MM.1S (cell line): Measurements from ENCODE around the gene ZFAND4.

Experiments used
- CTCF ChIP-seq: fragments of 300-600 bp; sonication (generic); IDR thresholded peaks from 2 replicates; pipeline ENCODE4 v1.5.1; 2016; ENCODE audit warnings: antibody characterized with exemption, low read length, mixed read lengths
- EZH2 ChIP-seq: fragments of 300-600 bp; sonication (generic); optimal IDR thresholded peaks from 2 replicates; pipeline ENCODE3; 2017; ENCODE audit warnings: low read depth, mild to moderate bottlenecking, antibody characterized with exemption, low read length, mixed read lengths

- TF ChIP-seq EZH2 (no peak), CTCF (no peak)
Measured at GRCh38 chr10:45592432-45592831, 80.1 kb downstream of the ZFAND4 start.
